GM19452 (cell line): ENCODE data around the gene AHCY.
"Not testable (repeated sequence)": the region's sequence is repeated elsewhere in the genome, so short reads cannot be mapped to it uniquely, and the experiment has no call there.

Source experiments
- ATAC-seq: cut with Tn5 transposase; IDR thresholded peaks from one replicate; pipeline ENCODE4 v1.9.1; 2021; ENCODE audit not compliant: unreplicated experiment

The AHCY gene

DNA sequence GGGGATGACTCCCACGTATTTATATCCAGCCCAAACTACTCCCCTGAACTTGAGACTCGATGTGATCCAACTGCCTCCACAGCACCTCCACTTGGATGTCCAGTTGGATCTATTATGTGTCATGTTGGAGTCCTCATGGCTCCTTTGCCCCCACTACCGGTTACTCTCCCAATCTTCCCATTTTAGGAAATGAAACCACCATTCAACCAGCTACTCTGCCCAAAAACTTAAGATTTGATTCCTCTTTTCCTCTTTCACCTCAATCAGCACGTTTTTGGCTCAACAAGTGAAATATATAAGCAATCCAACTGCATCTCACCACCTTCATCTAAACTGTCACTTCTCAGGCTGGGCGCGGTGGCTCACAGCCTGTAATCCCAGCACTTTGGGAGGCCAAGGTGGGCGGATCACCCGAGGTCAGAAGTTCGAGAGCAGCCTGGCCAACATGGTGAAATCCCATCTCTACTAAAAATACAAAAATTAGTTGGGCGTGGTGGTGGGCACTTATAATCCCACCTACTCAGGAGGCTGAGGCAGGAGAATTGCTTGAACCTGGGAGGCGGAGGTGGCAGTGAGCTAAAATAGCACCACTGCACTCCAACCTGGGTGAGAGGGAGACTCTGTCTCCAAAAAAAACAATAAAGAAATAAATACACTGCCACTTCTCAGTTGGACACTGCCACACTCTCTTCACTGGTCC, 3.4 kb downstream of the AHCY start:
- ATAC-seq, result no peak

DNA sequence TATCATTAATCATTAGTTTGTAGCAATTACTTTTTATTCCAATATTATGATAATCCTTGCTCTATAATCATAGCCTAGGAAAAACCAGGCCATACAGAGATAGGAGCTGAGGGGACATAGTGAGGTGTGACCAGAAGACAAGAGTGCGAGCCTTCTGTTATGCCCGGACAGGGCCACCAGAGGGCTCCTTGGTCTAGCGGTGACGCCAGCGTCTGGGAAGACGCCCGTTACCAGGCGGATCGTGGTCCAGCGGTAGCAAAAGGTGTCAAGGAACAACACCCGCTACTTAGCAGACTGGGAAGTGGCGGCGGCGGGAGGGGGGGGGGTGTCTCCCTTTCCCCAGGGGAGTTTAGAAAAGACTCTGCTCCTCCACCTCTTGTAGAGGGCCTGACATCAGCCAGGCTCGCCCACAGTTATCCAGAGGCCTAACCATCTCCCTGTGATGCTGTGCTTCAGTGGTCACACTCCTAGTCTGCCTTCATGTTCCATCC, 4.8 kb downstream of the AHCY start:
- ATAC-seq, result not testable (repeated sequence)

DNA sequence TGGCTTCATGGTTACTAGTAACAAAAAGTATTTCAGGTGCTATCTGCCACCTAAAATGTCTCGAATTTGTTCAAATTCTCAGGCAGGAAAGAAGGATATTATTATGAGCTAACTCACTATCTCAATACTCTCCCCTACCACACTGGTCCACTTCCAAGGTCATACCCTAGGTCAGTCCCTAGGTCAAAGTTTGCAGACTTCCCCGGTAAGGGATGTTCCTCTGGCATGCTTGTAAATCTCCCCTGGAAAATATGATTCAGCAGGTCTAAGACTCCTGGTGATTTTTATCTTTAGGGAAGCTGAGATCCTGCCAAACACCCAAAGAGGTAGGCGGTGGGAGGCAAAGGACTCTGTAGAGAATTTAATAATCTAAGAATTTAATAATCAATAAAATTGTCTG, 6.7 kb downstream of the AHCY start:
- ATAC-seq, result no peak

DNA sequence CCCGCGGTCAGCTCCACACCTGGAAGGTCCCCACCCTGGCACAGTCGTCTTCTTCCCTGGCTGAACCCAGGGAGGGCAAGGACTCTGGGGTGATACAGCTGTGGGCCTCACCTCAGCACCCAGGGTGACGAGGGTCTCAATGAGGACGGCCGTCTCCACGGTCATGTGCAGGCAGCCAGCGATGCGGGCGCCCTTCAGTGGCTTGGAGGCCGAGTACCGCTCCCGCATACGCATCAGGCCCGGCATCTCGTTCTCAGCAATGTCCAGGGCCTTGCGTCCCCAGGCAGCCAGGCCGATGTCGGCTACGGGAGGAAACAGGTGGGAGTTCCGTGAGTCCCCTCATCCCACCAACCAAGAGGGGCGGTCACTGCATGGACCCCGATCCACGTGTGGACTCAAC, 7.9 kb downstream of the AHCY start:
- no peak for ATAC-seq

DNA sequence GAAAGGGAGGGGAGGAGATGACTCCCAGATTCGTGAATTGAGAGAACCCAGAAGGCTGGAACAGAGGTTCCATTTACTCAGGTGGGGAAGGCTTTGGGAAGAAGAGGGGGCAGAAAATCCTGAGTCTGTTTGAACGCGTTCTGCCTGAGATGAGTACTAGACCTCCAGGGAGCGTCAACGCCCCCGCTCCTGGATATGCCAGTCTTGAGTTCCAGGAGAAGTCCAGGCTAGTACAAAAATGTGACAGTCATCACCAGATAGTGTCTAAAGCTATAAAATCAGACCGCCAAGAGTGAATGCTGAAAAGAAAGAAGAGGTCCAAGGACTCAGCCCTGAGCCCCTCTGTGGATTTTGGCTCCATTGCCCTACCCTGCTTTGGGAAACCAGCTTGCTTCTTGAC, 8.6 kb downstream of the AHCY start:
- ATAC-seq, result no peak

DNA sequence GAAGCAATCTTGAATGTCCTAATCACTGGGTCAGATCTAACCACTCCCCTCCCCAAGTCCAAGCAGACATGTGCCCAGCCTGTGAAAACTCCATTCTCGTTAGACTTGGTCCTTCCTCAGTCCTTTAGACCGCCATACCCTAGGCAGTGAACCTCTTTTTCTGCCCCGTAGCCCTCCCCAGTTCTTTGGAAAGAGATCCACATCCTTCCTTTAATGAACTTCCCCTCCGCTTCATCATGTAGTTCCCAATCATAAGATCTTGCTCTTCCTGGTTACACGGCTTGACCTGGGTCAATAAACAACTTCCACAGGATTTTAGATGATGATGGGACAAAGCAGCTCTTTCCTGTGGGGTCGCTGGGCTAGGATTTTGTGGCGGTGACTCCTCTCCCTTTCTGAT, 9.6 kb downstream of the AHCY start:
- no peak for ATAC-seq

DNA sequence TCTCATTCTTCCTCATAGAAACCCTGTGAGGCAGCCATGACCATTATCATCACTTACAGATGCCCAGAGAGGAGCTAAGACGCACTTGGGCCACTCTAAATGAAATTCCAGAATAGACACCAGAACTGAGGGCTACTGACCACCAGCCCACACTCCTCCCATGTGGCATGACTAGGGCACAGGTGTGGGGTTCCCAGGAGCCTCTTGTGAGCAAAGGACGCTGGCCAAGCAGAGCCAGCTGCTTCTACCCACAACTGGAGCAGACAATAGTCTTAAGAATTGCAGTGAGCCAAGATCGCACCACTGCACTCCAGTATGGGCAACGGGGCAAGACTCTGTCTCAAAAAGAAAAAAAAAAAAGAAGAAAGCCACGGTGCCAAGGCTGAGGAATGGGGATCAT, 10.0 kb downstream of the AHCY start:
- no peak for ATAC-seq

DNA sequence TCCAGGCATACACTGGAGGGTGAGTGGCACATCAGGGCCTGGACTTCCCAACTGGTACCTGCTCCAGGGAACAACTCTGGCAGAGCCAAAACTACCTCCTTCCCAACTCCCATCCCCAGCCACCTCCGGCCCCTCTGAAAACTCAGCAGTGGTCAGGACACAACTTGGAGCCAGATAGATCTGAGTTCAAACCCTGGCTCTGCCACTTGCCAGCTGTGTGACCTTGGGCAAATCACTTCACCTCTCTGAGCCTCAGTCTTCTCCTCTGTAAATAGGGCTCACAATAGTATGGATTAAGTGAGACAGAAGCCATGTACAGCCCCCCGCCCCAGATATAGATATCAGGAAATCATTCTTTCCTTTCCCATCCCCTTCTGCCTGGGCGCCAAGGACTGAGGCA, 10.7 kb downstream of the AHCY start:
- ATAC-seq, result no peak

DNA sequence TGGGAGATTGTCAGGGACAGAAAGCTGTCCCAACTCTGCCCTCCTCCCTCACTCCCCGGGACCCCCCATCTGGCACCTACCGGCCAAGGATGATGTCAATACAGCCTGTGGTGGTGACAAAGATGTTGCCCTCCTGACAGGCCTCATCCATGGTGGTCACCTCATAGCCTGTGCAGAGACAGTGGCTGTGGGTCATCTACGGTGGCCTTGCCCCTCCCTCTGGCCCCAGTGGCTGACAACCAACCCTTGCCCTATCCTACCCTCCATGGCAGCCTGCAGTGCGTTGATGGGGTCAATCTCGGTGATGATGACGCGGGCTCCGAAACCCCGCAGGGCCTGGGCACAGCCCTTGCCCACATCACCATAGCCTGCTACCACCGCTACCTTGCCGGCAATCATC, 12.7 kb downstream of the AHCY start:
- no peak for ATAC-seq

DNA sequence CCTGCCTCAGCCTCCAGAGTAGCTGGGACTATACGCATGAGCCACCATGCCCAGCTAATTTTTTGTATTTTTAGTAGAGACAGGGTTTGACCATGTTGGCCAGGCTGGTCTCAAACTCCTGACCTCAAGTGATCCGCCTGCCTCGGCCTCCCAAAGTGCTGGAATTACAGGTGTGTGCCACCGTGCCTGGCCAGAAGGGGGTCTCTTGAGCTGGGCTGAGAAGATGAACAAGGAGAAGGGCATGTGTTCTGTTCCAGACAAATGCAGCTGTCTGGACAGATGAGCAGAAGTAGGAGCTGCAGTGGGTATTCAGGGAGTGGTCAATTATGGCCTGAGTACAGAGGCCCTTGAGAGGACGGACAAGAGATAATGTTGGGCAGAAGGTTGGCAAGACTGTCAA, 15.7 kb downstream of the AHCY start:
- ATAC-seq, result not testable (repeated sequence)

DNA sequence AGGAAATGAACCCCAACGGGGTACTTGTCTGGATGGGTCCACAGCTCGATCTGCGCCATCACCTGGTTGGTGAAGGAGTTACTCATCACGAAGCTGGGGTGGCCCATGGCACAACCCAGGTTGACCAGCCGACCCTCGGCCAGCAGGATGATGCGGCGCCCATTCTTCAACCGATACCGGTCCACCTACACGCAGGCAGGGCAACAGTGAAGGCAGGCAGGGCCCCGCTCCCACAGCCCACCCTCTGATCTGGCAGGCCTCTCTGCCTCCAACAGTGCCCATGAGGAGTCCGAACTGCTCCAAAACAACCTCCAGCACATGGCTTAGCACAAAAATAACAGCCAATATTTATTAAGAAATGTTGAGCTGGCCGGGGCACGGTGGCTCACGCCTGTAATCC, 17.7 kb downstream of the AHCY start:
- ATAC-seq, result no peak

DNA sequence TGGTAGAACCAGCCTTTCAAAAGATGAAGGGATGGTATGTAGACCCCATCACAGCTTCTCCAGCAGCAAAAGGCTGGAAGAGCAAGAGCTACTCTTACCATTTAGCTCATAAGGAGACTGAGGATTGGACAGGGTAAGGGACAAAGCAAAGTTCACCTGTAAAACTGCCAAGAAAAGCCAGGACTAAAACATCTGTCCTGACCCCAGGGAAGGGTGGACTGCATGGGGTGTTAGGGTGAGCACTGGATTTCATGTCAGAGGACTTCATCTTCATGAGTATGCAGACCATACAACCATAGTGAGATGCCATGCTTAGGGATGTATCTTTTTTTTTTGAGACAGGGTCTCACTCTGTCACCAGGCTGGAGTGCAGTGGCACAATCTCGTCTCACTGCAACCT, 19.3 kb downstream of the AHCY start:
- no peak for ATAC-seq

DNA sequence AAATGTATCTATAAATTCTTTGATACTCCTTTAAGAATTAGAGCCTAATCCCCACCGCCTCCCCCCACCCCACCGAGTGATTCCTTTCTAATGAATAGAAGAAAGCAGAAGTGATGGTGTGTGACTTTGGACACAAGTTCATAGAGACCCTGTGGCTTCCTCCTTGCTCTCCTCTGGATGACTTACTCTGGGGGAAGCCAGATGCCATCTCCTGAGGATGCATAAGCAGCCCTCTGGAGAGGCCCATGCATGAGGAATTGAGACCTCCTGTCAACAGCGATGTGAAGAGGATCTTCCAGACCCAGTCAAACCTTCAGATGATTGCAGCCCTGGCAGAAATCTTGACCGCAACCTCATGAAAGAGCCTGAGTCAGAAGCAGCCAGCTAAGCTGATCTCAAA, 21.1 kb downstream of the AHCY start:
- no peak for ATAC-seq

DNA sequence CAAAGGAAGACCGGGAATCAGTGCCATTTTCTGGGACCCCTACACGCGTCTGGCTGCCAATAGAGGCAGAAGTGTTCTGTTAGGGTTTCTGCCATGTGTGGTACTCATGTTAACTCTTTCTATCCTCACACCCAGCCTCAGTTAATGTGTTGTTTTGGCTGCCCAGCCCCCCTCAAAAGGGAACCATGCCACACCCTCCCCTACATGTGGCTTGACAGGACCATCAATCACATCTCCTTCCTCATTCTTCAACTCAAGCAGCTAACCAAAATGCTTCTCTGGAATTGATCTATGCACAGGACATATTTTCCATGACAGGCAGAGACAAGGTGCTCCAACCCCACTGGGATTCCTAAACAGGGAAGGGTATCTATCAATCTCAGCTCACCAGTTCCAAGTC, 22.0 kb downstream of the AHCY start:
- no peak for ATAC-seq

DNA sequence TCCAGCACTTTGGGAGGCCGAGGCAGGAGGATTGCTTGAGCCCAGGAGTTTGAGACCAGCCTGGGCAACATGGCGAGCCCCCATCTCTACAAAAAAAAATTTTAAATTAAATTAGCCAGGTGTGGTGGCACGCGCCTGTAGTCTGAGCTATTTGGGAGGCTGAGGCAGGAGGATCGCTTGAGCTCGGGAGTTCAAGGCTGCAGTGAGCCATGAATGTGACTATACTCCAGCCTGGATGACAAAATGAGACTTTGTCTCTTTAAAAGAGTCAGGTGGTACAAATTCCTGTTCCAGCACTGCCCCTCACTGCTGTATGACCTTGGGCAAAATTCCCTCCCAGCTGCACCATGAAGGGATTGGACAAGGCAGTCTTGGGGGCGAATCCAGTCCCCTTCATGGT, 28.5 kb downstream of the AHCY start:
- ATAC-seq, result no peak

DNA sequence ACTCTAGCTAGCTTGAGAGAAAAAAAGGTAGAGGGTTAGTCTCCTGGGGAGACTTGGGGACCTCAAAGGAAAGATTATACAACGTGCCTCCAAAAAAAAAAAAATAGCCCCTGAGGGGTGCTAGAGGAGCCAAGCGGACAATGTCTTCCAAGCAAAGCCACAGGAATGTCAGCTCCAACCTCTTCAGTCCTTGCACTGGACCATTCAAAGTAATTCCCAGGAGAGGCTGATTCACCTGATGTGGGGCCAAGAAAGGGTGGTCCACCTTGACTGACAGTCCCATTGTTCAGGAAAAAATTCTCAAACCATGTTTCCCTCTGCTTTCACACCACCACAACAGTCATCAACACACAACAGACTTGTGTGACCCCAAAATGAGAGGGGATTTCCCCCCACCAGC, 31.2 kb downstream of the AHCY start:
- ATAC-seq, result no peak

DNA sequence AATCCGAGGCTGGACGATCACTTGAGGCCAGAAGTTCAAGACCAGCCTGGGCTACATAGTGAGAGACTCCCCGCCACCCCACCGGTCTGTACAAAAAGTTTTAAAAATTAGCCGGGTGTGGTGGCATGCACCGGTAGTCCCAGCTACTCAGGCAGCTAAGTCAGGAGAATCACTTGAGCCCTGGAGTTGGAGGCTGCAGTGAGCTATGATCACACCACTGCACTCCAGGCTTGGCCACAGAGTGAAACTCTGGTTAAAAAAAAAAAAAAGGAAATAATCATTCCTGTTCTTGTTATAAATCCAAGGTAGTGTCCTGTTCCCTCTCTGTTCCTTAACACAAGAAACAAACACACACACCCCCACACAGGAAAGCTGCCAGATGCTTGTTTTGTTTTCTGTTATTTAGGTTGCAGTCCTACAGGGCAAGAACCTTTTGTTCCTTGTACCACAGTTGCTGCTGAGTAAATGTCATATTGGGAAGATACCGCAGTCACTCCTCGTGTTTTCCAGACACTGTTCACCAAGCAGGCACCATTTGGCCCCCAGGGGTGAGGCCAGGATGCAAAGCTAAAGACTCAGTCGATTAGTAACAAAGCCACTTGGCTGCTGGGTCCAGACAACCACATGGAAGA, 33.0 kb downstream of the AHCY start:
- no peak for ATAC-seq

DNA sequence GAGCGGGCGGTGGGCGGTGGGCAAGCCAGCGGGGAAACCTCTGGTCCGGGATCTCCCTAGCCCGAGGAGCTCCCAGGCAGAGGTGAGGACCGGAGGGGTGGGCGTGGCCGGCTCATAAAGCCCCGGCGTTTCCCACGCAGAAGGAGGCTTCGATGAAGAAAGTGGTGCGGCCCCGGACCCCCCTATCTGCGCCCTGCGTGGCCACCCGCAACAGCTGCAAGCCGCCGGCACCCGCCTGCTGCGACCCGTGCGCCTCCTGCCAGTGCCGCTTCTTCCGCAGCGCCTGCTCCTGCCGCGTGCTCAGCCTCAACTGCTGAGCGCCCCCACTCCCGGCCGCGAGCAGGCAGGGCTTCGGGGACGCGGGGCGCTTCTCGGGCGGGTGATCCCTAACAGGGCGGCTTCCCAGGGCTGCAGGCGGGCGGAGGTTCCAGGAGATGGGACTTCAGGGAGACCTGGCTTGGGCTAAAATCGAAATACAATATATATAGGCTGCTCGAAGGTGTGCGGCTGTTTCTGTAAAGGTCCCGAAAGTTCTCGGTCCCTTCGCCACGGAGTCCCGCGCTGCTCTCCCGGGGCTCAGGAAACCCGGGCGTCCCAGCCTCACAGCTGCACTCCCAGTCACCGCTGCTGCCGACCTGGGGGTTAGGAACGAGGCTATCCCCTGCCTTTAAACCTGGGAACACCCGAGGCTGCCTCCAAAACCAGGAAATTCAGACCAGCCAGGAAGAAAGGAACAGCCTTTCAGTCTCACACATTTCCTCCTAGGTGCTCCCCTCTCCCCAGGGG, 34.1 kb downstream of the AHCY start:
- no peak for ATAC-seq

DNA sequence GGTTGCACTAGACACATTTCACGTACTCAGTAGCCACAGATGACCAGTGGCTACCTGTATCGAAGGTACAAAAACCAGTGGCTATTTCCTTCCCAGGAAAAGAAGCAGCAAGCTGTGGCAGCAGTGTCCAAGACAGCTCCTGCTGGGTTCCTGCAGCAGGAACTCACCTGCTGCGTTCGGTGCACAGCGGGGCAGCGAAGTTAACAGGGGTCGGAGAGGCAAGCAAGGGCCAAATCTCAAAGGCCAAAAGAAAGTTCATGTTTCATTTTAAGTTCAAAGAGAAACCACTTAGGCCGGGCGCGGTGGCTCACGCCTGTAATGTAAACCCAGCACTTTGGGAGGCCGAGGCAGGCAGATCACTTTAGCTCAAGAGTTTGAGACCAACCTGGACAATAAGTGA, 35.0 kb downstream of the AHCY start:
- no peak for ATAC-seq

DNA sequence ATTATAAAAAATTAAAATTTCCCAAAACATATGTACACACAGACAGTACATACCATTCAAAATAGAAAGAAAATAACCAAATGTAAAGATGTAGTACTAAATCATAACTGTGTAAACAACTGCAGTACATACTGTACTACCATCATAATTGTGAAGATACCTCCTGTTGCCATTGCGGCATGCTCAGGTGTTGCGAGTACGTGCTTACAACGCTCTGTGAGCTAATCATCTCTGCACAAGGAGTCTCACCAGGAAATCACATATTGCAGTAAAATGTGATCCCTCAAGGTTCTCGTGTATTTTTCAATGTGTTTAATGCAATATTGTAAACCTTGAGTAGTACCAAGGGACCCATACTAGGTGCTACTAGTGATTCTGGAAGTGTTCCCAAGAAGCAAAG, 39.0 kb downstream of the AHCY start:
- ATAC-seq, result no peak

DNA sequence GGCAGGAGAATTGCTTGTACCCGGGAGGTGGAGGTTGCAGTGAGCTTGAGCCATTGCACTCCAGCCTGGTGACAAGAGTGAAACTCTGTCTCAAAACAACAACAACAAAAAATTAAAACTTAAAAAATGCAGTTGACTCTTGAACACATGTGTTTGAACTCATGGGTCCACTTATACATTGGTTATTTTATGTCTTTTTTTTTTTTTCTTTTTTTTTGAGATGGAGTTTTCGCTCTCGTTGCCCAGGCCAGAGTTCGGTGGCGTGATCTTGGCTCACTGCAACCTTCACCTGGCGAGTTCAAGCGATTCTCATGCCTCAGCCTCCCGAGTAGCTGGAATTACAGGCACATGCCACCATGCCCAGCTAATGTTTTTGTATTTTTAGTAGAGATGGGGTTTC, 39.7 kb downstream of the AHCY start:
- ATAC-seq, result not testable (repeated sequence)
